Gastroesophageal sphincter (tissue), 3 donors: Measurements from ENCODE around the gene NBAS.

Source experiments
- CTCF ChIP-seq, 4 experiments: fragments of 200-600 bp in 2 of 4; fragments of 450-650 bp in 2 of 4; sonication (generic) in 1 of 4; IDR thresholded peaks; one replicate each; pipeline ENCODE4 v1.5.1; 2017 to 2019; ENCODE audit warnings: antibody characterized with exemption in 4 of 4, mild to moderate bottlenecking in 2 of 4, moderate library complexity in 2 of 4
- EP300 ChIP-seq: sonication (generic); formaldehyde crosslinking; IDR thresholded peaks from one replicate; pipeline ENCODE4 v1.6.1; 2017; ENCODE audit warnings: antibody characterized with exemption, mild to moderate bottlenecking
- POLR2A ChIP-seq, 2 donors: fragments of 450-650 bp; IDR thresholded peaks; one replicate each; pipeline ENCODE4 v1.6.1; 2017; ENCODE audit warnings: antibody characterized with exemption in 2 of 2, mild to moderate bottlenecking in 2 of 2, moderate library complexity in 1 of 2

GRCh38 chr2:15230599-15231192 is 330.4 kb downstream of the NBAS start:
- no peak for TF ChIP-seq CTCF (IDR thresholded peaks at IDR 0.05)
- TF ChIP-seq POLR2A (IDR thresholded peaks at IDR 0.05), result no peak
- no peak for TF ChIP-seq EP300
